Vagina (tissue), 2 donors: ENCODE data around the gene SURF6. TPM values are rescaled to one million over a fixed set of nuclear protein-coding genes. Genes with fewer than 3 reads are reported as not detected.
A peak's percentile ranks its signal among the peaks of the same experiment; 100 is the strongest.

Experiments used
- DNase-seq, 2 donors: peaks; one replicate each; pipeline ENCODE4 v3.0.0-alpha.2; 2017; ENCODE audit errors: extremely low spot score in 2 of 2
- H3K27ac ChIP-seq: fragments of 200-600 bp; sonication (generic); one replicate; pipeline ENCODE4 v1.5.1; 2019
- H3K27me3 ChIP-seq: fragments of 200-600 bp; sonication (generic); one replicate; pipeline ENCODE4 v1.5.1; 2019
- H3K36me3 ChIP-seq, 2 donors: fragments of 200-600 bp; sonication (generic); one replicate each; pipeline ENCODE4 v1.5.1; 2017 to 2019
- H3K4me1 ChIP-seq: fragments of 200-600 bp; sonication (generic); one replicate; pipeline ENCODE4 v1.5.1; 2019
- H3K4me3 ChIP-seq, 2 donors: fragments of 200-600 bp; sonication (generic); 1 replicate in 1 of 2; 2 replicates in 1 of 2; pipeline ENCODE4 v1.5.1; 2016 to 2019
- H3K9me3 ChIP-seq: fragments of 200-600 bp; sonication (generic); one replicate; pipeline ENCODE4 v1.5.1; 2019
- CTCF ChIP-seq, 3 experiments: fragments of 450-650 bp in 2 of 3; fragments of 200-600 bp in 1 of 3; sonication (generic) in 1 of 3; IDR thresholded peaks; one replicate each; pipeline ENCODE4 v1.5.1; 2017 to 2019; ENCODE audit warnings: antibody characterized with exemption in 3 of 3, mild to moderate bottlenecking in 2 of 3, moderate library complexity in 2 of 3
- POLR2A ChIP-seq, 2 donors: fragments of 450-650 bp; IDR thresholded peaks; one replicate each; pipeline ENCODE4 v1.6.1; 2017; ENCODE audit warnings: antibody characterized with exemption in 2 of 2, mild to moderate bottlenecking in 2 of 2, moderate library complexity in 2 of 2
- POLR2AphosphoS5 ChIP-seq, 2 donors: sonication (generic); formaldehyde crosslinking; IDR thresholded peaks; one replicate each; pipeline ENCODE4 v1.9.0; 2017; ENCODE audit warnings: antibody characterized with exemption in 2 of 2, mild to moderate bottlenecking in 2 of 2, low read depth in 1 of 2; ENCODE audit not compliant: insufficient read depth in 1 of 2
- intact Hi-C: fragments of 100-400 bp; cut with DNase I; formaldehyde crosslinking; loops from one replicate; pipeline ENCODE4 v1.15.1; 2023
- total RNA-seq: library from RNA; depleted of rRNA; stranded (reverse); fragments of >200 nt; gene quantifications from one replicate; pipeline ENCODE4 v1.2.3, GENCODE V29; 2016

Gene SURF6
- total RNA-seq, 1 donor from 2014 or later: 12.8 TPM

GRCh38 chr9:133356391-133357091 is 20.6 kb upstream of the SURF6 start, which contains the start of the genes SURF1 and SURF2:
SURF1 (minus strand) TSS chr9:133356487; CDS start chr9:133356453, 34 bp downstream.
SURF2 (plus strand) TSS chr9:133356550; CDS start chr9:133356593, 43 bp downstream.
- peak within 1 kb of the TSS; percentile 59 for H3K27ac ChIP-seq
- no peaks in the 10 kb centered on the region for H3K9me3 ChIP-seq
- H3K4me3 ChIP-seq: peak within 1 kb of the TSS; percentile 70 to 81
- intact Hi-C loops: no loop called here
- peaks cover 0 to 31% of the 10 kb centered on the region in 2 donors for H3K36me3 ChIP-seq
- no peaks in the 10 kb centered on the region for H3K27me3 ChIP-seq
- DNase-seq: no peak
- peaks cover 38% of the 10 kb centered on the region for H3K4me1 ChIP-seq
- TF ChIP-seq POLR2A (IDR thresholded peaks at IDR 0.05): peak in 1 of 2 donors; percentile 35
- TF ChIP-seq POLR2AphosphoS5 (IDR thresholded peaks at IDR 0.05; ENCODE audit: insufficient read depth in 1 of 2, low read depth in 1 of 2): peak in 1 of 2 donors; percentile 35
- TF ChIP-seq CTCF (IDR thresholded peaks at IDR 0.05): no peak

GRCh38 chr9:133355881-133356357 is 19.9 kb upstream of the SURF6 start:
- Histone ChIP-seq H3K4me1 (peaks cover 38% of the 10 kb centered on the region), H3K27ac (peak overlapping the region; percentile 59), H3K9me3 (no peaks in the 10 kb centered on the region), H3K27me3 (no peaks in the 10 kb centered on the region), H3K4me3 (peak overlapping the region; percentile 70 to 81), H3K36me3 (peaks cover 0 to 31% of the 10 kb centered on the region in 2 donors)
- TF ChIP-seq POLR2A (IDR thresholded peaks at IDR 0.05) (no peak), CTCF (IDR thresholded peaks at IDR 0.05) (no peak), POLR2AphosphoS5 (IDR thresholded peaks at IDR 0.05; ENCODE audit: insufficient read depth in 1 of 2, low read depth in 1 of 2) (no peak)
- intact Hi-C loops: no loop called here
- no peak for DNase-seq

- intact Hi-C loops: no loop called here
- Histone ChIP-seq H3K4me1 (peaks cover 40% of the 10 kb centered on the region), H3K27ac (no peak overlapping the region), H3K36me3 (peaks cover 0 to 32% of the 10 kb centered on the region in 2 donors), H3K4me3 (no peak overlapping the region), H3K9me3 (no peaks in the 10 kb centered on the region), H3K27me3 (no peaks in the 10 kb centered on the region)
- TF ChIP-seq CTCF (IDR thresholded peaks at IDR 0.05) (no peak), POLR2AphosphoS5 (IDR thresholded peaks at IDR 0.05; ENCODE audit: insufficient read depth in 1 of 2, low read depth in 1 of 2) (no peak), POLR2A (IDR thresholded peaks at IDR 0.05) (no peak)
- DNase-seq: no peak
These were observed 18.8 kb upstream of the SURF6 start for GRCh38 chr9:133354766-133355165.

- Histone ChIP-seq H3K9me3 (no peaks in the 10 kb centered on the region), H3K27me3 (no peaks in the 10 kb centered on the region), H3K4me1 (peaks cover 48% of the 10 kb centered on the region), H3K27ac (no peak overlapping the region), H3K4me3 (no peak overlapping the region), H3K36me3 (peaks cover 0 to 41% of the 10 kb centered on the region in 2 donors)
- DNase-seq: no peak
- intact Hi-C loops: no loop called here
- TF ChIP-seq POLR2AphosphoS5 (IDR thresholded peaks at IDR 0.05; ENCODE audit: insufficient read depth in 1 of 2, low read depth in 1 of 2) (no peak), POLR2A (IDR thresholded peaks at IDR 0.05) (no peak), CTCF (IDR thresholded peaks at IDR 0.05) (no peak)
These were observed 17.6 kb upstream of the SURF6 start for GRCh38 chr9:133353548-133353947.
